ENCODE results near the gene PTPRE.

PTPRE gene

DNA sequence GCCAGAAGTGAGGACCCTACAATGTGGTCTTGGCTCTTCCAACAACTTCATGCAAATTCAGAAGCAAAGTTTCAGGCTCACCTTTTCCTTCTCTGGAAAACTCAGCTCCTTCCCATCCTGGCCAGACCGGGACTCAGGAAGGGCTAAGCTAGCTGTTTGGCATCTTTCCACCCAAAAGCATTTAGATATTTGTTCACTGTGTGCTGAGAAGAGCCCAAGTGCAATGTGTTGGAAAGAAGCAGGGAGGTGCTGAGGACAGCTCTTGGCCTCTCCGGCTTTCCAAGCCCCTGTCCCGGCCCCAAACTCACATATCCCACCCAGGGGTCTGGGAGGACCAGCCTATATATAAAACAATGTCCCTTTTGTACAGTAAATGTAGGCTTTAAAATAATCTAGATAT is 174.8 kb downstream of the PTPRE start:
- DNase-seq: no peak
- no peaks in the 10 kb centered on the region for H3K9me3 Mint-ChIP-seq
- no peak overlapping the region for H3K4me3 Mint-ChIP-seq
- H3K36me3 Mint-ChIP-seq (ENCODE audit: low read depth): no peaks in the 10 kb centered on the region
- no peaks in the 10 kb centered on the region for H3K4me1 Mint-ChIP-seq
- peaks cover 16% of the 10 kb centered on the region for H3K27me3 Mint-ChIP-seq (ENCODE audit: low read depth, poor library complexity)
- H3K27ac Mint-ChIP-seq: no peak overlapping the region
- TF ChIP-seq CTCF (IDR thresholded peaks at IDR 0.05): no peak

- no peaks in the 10 kb centered on the region for H3K36me3 Mint-ChIP-seq (ENCODE audit: low read depth)
- no peak for DNase-seq
- TF ChIP-seq CTCF (IDR thresholded peaks at IDR 0.05): no peak
- no peak overlapping the region for H3K4me3 Mint-ChIP-seq
- no peaks in the 10 kb centered on the region for H3K4me1 Mint-ChIP-seq
- peaks cover 12% of the 10 kb centered on the region for H3K27me3 Mint-ChIP-seq (ENCODE audit: low read depth, poor library complexity)
- H3K27ac Mint-ChIP-seq: no peak overlapping the region
- H3K9me3 Mint-ChIP-seq: no peaks in the 10 kb centered on the region
These were observed 176.4 kb downstream of the PTPRE start for GRCh38 chr10:128083191-128083895.

GRCh38 chr10:128084364-128084763 is 177.5 kb downstream of the PTPRE start:
- DNase-seq: no peak
- Mint-ChIP-seq H3K4me1 (no peaks in the 10 kb centered on the region), H3K9me3 (no peaks in the 10 kb centered on the region), H3K36me3 (ENCODE audit: low read depth) (no peaks in the 10 kb centered on the region), H3K27me3 (ENCODE audit: low read depth, poor library complexity) (peaks cover 15% of the 10 kb centered on the region), H3K4me3 (no peak overlapping the region), H3K27ac (no peak overlapping the region)
- TF ChIP-seq CTCF (IDR thresholded peaks at IDR 0.05): no peak

DNA sequence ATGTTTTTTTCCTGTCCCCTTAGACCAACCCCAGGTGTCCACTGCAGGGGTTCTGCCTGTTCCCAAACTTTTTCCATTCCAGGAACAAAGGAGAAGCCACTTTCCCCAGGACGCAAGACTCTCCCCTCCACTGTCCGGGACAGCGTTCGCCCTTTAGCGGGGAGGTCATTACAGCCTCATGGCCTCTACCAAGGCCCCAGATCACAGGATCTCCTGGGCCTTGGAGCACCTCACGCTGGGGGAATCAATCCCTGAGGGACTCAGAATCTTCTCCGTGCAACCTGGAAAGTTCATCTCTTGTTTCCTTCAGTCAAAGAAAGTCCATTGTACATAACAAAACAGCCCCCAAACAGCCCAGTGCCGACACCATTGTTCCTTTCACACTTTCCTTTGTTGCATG is 178.1 kb downstream of the PTPRE start:
- H3K27me3 Mint-ChIP-seq (ENCODE audit: low read depth, poor library complexity): peaks cover 15% of the 10 kb centered on the region
- no peaks in the 10 kb centered on the region for H3K4me1 Mint-ChIP-seq

GRCh38 chr10:128086003-128086863 is 179.3 kb downstream of the PTPRE start:
- Mint-ChIP-seq H3K9me3 (no peaks in the 10 kb centered on the region), H3K4me1 (no peaks in the 10 kb centered on the region), H3K4me3 (no peak overlapping the region), H3K27ac (no peak overlapping the region), H3K36me3 (ENCODE audit: low read depth) (no peaks in the 10 kb centered on the region), H3K27me3 (ENCODE audit: low read depth, poor library complexity) (peaks cover 12% of the 10 kb centered on the region)
- DNase-seq: no peak
- TF ChIP-seq CTCF (IDR thresholded peaks at IDR 0.05): no peak

More for the DNA sequence above, 178.1 kb downstream of the PTPRE start:
- Mint-ChIP-seq H3K27ac (no peak overlapping the region), H3K4me3 (no peak overlapping the region), H3K9me3 (no peaks in the 10 kb centered on the region), H3K36me3 (ENCODE audit: low read depth) (no peaks in the 10 kb centered on the region)
- no peak for TF ChIP-seq CTCF (IDR thresholded peaks at IDR 0.05)
- no peak for DNase-seq
